Myocyte (in vitro differentiated cells): Measurements from ENCODE around the gene CHCHD3. TPM values are rescaled to one million over a fixed set of nuclear protein-coding genes. Genes with fewer than 3 reads are reported as not detected.
"Not testable (repeated sequence)": the region's sequence is repeated elsewhere in the genome, so short reads cannot be mapped to it uniquely, and the experiment has no call there.

Source experiments
- DNase-seq: peaks from one replicate; pipeline ENCODE4 v3.0.0-alpha.2; 2012; ENCODE audit warnings: low read depth
- total RNA-seq: library from RNA; depleted of rRNA; stranded (reverse); fragments of >200 nt; gene quantifications from 2 replicates; pipeline ENCODE4 v1.2.3, GENCODE V29; 2014

The CHCHD3 gene
- total RNA-seq, 1 donor from 2014 or later, result 133 TPM

GRCh38 chr7:133047321-133047720, 34.6 kb downstream of the CHCHD3 start:
- no peak for DNase-seq

GRCh38 chr7:133044722-133045473, 37.0 kb downstream of the CHCHD3 start:
- no peak for DNase-seq

- DNase-seq, result no peak
Observed at GRCh38 chr7:133040674-133041073, 41.2 kb downstream of the CHCHD3 start.

GRCh38 chr7:133040178-133040577, 41.7 kb downstream of the CHCHD3 start:
- no peak for DNase-seq

GRCh38 chr7:133039614-133040013, 42.3 kb downstream of the CHCHD3 start:
- DNase-seq, result peak; percentile 55

- DNase-seq, result no peak
Observed at GRCh38 chr7:133036289-133036688, 45.6 kb downstream of the CHCHD3 start.

GRCh38 chr7:133035240-133035639, 46.6 kb downstream of the CHCHD3 start:
- DNase-seq, result not testable (repeated sequence)

GRCh38 chr7:133030346-133030745, 51.5 kb downstream of the CHCHD3 start:
- DNase-seq, result no peak

- no peak for DNase-seq
Observed at GRCh38 chr7:133029463-133029862, 52.4 kb downstream of the CHCHD3 start.

GRCh38 chr7:133027397-133027796, 54.5 kb downstream of the CHCHD3 start:
- no peak for DNase-seq

GRCh38 chr7:133026210-133026859, 55.6 kb downstream of the CHCHD3 start:
- no peak for DNase-seq

GRCh38 chr7:133025056-133025455, 56.8 kb downstream of the CHCHD3 start:
- no peak for DNase-seq

GRCh38 chr7:133024596-133024995, 57.3 kb downstream of the CHCHD3 start:
- DNase-seq, result no peak

GRCh38 chr7:133023370-133024071, 58.4 kb downstream of the CHCHD3 start:
- peak; percentile 40 for DNase-seq

- no peak for DNase-seq
Observed at GRCh38 chr7:133022661-133023060, 59.2 kb downstream of the CHCHD3 start.

- DNase-seq, result no peak
Observed at GRCh38 chr7:133021196-133021595, 60.7 kb downstream of the CHCHD3 start.

- DNase-seq, result no peak
Observed at GRCh38 chr7:133020496-133020895, 61.4 kb downstream of the CHCHD3 start.

GRCh38 chr7:133019590-133019989, 62.3 kb downstream of the CHCHD3 start:
- no peak for DNase-seq

- no peak for DNase-seq
Observed at GRCh38 chr7:133016604-133017003, 65.3 kb downstream of the CHCHD3 start.

- DNase-seq, result no peak
Observed at GRCh38 chr7:133015888-133016287, 66.0 kb downstream of the CHCHD3 start.

- no peak for DNase-seq
Observed at GRCh38 chr7:133011746-133012145, 70.1 kb downstream of the CHCHD3 start.
